HG03196 (cell line): ENCODE data around the gene KCNJ1.
A peak's percentile ranks its signal among the peaks of the same experiment; 100 is the strongest.

Source experiments
- ATAC-seq: cut with Tn5 transposase; IDR thresholded peaks from one replicate; pipeline ENCODE4 v1.9.1; 2021; ENCODE audit not compliant: unreplicated experiment

The KCNJ1 gene

DNA sequence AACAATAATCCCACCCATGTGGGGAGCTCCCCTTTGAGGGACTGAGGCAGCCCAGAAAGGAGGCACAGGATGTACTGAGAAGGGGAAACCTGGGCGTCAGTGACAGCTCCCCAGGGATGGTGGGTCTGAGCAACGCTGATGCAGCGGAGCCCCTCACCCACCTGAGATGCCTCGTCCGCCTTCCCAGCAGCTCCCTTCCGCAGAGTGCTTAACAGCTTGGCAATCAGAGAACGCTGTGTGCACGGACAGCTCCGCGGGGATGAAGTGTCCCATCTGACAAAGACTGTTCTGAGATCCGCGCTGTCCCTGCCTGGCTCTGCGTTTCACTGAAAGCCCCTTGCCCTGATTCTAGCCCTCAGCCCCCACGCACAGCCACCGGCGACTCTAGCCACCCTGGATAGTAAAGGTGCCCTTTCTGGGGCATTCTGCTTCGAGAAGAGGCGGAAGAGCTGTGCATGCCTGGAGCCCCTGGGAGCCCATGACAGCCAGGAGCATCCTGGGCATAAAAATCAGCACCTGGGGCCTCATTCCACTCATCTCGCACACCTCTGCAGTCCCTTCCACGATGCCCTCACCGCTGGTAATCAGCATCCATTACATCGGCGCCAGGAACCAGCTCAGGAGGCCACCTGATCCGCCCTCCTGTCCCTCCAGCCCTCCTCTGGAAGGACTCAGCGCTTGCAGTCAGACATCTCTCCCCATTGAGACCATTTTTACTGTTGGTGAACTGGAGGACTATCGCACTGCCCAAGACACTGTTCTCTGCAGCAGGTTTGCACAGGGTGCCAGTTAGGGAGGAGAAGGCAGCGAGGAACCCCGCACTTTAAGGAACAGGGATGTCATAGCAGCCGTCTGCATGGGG is 34.8 kb upstream of the KCNJ1 start:
- no peak for ATAC-seq

DNA sequence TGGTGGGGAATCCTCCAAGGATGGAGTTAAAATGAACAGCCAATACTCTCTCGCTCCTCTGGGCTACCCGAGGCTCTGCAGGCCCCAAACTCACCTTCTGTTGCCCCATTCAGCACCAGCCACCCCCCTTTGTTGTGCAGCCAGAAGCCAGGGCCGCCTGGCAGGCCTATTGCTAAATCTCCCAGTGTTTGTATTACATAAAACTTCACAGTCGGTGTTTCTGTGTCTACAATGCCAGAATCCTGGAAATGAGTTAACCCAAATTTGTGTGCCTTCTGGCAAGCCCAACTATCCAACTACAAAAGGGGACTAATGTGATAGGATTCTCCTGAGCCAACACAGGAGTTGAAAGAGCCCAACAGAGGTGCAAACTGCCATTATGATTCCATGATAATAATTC is 33.4 kb upstream of the KCNJ1 start:
- ATAC-seq = no peak

DNA sequence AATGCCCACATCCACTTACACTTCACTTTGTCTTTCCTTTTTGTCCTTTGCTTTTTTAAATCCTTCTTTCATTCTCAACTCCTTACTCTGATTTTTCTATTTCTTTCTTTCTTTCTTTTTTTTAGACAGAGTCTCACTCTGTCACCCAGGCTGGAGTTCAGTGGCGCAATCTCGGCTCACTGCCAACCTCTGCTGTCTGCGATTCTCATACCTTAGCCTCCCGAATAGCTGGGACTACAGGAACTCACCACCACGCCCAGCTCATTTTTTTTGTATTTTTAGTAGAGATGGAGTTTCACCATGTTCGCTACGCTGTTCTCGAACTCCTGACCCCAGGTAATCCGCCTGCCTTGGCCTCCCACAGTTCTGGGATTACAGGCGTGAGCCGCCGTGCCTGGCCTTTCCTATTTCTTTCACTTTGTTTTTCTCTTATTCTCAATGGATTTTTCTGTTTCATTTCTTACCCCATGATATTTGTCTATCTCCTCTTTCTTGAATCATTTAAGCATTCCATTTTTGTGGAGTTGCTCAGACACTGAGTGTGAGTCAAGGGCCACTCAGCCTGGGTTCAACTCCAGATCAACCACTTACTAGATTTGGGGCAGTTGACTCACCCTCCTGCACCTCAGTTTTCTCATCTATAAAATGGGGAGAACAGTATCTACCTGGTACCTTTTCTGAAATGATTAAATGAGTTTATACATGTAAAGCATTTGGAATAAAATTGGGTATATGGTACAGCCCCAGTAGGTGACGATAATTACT is 31.7 kb upstream of the KCNJ1 start:
- no peak for ATAC-seq

DNA sequence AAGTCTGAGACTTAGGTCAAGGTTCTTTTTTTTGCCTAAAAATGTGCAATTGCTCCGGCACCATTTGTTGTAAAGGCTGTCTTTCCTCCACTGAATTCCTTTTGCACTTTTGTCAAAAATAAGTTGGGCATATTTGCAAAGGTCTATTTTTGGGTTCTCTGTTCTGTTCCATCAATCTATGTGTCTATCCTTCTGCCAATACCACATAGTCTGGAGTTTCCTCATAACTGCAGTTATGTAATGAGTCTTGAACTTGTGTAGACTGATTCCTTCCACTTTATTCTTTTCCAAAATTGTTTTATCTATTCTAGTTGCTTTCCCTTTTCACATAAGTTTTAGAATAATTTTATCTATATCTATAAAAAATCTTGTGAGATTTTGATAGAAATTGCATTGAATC is 30.7 kb upstream of the KCNJ1 start:
- ATAC-seq = no peak

DNA sequence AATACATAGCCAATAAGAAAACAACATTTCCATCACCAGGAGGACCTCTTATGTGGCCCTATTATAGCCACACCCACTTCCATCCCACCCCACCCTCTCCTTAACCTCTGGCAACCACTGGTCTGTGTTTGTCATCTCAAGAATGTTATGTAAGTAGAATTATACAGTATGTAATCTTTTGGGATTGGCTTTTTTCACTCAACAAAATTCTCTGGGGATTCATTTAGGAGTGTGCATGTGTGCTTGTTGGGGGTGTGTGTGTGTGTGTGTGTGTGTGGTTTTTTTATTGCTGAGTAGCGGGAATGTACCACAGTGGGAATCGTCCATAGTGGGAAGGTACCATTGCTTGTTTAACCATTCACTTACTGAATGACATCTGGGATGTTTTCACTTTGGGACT is 29.3 kb upstream of the KCNJ1 start:
- no peak for ATAC-seq

DNA sequence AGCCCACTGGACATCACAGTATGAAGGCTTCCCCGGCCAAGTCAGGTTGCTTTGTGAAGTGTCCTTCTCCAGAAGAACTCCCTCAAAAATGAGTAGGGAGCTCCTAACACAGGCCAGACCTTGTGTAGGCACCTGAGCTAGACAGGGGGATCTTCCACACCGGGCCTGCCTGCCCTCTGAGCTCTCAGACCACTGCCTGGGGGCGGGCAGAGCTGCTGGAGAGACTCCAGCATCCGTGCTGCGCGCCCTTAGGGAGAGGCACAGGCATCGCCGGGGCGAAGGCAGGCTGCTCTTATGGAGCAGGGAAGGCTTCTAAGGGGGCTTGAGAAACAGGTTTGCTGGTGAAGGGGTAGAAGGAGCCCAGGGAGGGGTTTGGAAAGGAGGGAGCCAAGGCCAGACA is 28.4 kb upstream of the KCNJ1 start:
- no peak for ATAC-seq

DNA sequence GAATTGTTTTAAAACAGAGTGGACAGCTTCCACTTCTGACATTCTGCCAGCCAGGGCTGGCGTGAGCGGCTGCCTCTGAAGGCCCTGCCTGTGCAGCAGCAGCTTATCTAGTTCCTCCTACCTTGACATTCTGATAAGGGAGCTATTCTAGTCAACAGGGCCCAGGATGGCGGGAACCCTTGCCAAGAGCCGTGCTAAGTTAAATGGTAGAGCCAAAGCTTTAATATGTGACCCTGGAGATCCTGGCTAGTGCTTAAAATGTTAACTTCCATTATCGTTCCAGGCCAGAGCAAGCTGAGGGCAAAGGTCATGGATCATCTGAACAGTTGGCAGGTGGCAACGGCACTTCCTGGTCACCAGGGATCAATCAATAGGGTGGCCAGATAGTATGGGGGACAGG is 27.6 kb upstream of the KCNJ1 start:
- ATAC-seq = no peak

DNA sequence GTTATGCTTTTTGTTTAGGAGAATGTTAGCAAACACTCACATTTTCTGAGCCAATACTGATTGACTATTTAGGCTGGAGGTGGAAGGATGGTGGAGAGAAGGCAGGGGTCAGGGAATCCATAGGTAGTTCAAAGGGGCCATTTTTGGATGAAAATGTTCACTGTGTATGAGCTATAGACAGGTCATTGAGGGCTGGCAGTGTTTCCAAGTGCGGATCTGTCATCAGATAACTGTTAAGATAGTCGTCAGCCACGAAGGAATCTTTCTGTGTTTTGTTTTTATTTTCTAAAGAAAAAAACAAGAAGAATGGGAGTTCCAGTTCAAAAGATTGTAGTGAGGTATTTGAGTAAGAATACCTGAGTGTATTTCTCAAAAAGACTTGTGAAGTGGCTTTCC is 27.2 kb upstream of the KCNJ1 start:
- no peak for ATAC-seq

DNA sequence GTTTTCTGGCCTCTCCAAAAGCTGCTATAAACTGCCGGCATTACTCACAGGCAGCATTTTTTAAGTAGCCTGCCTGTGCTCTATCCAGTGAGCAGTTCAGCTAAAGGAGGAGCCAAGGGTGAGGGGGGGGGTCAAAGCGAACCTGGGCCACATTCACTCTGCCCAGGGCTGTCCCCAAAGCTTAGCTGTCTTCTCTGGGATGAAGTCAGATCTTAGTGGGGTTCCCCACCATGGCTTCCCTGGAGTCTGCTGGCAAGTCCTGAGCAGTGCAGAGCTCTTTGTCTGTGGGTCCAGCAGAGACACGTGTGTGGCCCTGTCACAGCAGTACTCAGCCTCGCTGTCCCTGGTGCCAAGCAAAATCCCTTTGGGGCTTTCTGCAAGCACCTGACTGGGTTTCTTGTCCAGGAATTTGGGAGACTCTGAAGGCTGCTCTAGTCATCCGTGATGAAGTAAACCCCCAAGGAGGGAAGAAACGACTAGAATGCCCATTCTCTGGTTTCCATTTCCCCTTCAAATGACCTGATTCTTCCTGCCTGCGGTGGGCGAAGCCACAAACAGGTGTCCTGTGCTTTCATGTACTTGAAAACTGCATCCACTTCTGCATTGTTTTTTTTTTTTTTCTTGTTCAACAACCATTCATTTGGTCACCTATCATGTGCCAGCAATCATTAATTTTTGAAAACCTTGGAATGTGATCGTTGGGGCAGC is 26.6 kb upstream of the KCNJ1 start:
- ATAC-seq = peak; percentile 63

DNA sequence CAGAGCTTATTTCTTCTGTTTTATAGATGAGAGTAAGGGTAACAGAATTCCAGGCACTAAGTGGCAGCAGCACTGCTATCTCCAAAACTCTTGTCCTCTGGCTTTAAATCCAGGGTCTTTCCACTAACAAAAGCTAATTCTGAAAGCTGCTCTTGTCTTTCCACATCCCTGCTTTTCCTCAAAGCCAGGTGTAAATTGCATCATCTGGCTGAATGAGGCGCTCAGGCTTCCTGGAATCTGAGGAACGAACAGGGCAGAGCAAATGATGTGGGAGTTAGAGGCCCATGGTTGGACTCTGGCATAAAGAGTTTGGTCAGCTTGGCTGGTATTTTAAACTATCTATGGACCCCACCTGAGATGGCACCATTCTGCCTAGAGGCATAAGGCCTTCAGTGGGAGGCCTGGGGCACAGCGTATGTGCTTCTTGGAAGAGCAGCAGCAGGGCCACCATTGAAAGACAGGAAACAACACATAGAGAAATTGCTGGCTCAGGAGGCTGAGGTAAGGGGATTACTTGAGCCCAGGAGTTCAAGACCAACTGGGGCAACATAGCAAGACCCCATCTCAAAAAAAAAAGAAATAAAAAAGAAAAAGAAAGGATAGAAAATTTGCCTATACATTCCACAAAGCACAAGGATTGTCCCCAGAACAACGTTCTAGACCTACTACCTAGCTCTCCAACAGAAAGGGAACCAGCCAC is 25.9 kb upstream of the KCNJ1 start:
- ATAC-seq = no peak

DNA sequence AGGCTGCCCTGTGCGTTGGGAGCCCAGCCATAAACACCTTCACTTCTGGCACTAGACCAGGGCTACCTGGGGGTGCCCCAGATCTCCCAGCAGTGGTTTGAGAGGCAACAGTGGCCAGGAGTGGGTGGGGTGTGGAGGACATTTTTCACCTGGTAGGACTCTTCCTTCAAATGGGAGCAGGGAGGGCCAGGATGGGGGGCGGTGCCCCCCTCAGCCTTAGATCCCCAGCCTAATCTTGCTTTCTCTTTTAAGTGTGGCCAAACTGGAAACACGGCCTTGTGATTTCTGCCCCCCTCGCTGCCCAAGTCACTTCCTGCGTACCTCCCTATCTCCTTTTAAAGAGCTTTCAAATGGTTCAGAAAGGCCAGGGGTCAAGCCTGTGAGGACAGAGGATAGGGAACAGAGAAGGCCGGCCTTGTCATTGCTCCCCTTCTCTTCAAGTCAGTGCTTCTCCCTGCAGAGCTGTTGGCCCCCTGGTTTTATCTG is 24.9 kb upstream of the KCNJ1 start:
- no peak for ATAC-seq

DNA sequence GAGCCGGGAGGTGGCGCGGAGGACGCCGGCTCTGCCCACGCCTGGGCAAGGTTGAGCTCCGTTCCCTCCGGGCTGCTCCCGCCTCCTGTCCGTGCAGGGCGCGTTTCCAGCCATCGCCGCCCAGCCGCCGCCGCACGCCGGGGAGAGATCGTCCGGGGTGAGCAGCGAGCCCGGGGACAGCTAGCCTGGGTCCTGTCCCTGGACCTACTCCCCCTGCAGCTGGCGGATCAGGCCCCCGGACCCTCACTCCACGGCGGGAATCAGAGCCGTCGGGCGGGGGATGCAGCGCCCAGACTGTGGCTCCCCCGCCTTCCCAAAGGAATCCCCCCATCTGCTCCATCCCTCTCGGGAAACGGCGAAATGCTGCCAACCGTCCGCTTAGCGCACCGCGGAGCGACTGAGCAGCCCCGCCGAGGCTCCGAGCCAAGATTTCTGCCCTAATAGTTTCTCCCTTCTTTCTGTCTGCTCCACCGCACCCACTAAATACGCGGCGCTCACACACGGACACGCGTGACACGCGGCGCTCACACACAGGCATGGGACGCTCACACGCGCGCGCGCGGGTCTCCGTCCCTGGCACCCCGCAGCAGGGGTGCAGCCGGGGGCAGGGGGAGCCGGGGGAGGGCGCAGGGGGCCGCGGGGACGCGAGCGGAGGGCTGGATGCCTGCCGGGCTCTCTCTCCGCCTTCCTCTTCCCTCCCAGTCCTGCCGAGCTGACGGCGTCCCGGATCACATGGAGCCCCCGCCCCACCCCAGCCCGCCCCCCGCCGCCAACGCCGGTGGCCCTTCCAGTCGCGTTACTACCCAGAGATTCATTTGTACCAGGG is 23.7 kb upstream of the KCNJ1 start, which contains the start of gene KCNJ5:
Gene KCNJ5, plus strand, starts transcription at position 814 of the 826 bp plus-strand sequence. CDS start 19,918 bp downstream, outside the sequence.
- ATAC-seq = no peak

DNA sequence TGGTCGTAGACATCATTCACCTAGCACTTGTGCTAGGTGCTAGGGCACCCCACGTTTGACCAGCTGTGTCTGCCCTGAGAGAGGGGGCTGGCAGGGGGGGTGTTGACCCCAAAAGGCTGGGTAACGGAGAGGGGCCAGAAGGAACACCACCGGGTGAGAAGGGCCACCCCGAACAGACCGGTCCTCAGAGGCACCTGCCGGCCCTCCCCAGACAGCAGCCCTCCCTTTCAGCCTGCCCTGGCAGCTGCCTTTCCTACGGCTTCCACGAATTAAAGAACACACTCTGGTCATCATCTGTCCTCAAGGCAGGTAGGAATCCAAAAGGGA is 23.1 kb upstream of the KCNJ1 start:
- no peak for ATAC-seq

DNA sequence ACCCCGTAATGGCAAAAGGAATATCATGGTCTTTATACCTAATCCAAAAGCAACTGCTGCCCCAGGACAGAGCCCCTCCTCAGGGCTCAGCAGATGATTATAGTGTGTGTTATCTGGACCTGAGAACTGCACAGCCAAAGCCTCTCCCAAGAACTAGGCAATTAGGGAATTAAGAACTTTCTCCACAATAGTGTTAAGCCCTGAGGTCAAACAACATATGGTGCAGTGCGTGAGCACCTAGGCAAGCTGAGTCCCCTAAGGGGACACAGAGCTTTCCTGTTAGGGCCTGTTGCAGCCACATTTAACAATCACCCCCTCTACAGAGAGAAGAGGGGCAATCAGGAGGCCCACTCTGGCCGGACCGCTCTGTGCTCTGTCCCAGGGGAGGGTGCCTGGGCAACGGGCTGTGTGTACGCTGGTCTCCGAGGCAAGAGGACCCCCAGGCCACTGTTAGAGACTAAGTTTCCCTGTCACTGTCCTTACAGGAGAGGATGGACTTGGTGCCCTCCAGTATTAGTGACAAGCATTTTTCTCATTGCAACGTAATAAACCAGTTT is 22.6 kb upstream of the KCNJ1 start:
- ATAC-seq = no peak

DNA sequence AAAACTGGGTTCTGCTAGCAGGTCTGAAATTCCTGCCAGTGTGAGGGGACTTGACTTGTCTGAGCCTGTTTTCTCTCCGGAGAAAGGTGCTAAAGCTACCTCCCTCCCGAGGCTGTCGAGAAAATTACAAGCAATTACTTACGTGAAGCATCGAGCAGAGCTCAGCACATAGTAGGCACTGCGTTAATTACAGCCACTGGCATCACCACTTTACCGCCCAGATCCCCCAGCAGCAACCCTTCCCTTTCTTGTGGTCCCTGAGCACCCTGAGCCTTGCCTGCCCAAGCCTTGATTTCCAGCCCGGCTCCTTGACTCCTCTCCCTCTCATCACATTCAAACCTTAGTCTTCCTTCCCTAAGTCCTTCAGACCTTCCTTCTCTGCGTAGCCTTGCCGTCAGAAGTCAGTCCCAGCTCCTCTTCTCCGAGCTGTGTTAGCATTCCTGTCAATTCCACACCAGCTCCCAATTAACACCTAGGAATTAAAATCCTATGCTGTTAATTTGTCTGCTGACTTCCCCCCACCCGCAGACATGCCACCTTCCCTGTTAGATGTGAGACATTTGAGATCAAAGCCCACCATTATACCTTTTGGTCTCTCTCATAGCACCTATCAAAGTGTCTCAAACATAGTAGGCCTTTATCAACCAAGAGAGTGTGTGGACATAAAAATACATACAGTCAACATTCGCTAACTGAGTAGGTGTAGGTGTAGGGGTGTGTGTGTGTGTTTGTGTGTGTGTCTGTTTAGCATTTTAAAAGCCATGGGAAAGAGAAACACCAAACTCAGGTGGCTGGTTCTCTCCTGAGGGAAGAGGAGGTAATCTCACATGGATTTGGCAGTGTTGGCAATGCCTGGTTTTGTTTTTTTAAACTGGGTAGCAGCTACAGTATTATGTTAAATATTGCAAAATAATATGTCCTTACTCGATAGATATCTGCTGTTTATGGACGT is 21.2 kb upstream of the KCNJ1 start:
- no peak for ATAC-seq

DNA sequence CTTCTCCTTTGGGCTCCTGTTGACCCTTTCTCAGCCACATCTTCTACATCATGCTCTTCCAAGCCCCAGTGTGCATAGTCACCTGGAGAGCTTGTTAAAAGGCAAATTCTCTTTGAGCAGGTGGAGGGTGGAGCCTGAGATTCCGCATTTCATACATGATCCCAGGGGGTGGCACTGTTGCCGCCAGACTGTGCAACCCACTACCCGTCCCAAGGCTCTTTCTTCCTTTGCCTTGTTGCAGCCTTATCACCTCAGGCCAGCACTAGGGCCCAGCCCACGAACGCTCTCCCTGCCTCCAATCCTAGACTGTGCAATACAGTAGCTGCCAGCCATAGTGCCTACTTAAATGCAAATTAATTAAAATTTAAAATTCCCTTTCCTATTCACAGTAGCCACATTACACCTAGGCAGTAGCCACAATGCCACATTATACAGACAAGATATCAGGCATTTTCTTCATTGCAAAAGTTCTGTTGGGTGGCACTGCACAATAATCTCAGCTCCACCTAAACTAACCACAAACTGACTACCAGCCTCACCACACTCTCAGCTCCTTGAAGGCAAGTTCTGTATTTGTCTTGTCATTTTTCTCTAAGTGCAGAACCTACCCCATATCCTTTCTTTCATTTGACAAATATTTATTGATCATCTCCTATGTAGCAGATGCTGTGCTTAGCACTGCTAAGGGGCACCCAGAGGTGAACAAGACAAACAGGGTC is 19.5 kb upstream of the KCNJ1 start:
- ATAC-seq = no peak

DNA sequence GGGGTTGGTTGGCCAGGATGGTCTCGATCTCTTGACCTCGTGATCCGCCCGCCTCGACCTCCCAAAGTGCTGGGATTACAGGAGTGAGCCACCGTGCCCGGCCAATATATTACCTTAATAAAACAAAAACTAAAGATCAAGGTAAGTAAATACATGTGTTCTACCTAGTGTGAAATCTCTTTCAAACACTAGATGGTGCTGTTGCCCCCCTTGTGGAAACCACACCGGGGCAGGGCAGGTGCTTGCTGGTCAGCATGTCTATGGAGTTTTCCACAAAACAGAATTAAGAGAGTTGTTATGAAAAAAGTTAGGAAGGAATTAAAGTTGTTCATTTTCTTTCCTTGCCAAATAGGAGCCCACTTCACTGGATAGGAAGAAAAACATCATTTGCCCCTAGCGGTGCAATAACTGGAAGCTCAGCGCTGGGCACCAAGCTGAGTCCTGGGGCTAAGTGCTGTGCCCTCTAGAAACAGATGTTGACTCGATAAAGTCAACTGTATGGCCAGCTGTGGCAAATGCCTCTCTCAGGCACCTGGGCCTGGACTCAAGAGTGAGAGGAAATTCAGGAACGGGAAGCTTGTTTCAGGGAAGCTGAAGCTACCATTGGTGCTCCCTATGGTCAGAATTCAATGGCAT is 17.7 kb upstream of the KCNJ1 start:
- ATAC-seq = peak; percentile 90

DNA sequence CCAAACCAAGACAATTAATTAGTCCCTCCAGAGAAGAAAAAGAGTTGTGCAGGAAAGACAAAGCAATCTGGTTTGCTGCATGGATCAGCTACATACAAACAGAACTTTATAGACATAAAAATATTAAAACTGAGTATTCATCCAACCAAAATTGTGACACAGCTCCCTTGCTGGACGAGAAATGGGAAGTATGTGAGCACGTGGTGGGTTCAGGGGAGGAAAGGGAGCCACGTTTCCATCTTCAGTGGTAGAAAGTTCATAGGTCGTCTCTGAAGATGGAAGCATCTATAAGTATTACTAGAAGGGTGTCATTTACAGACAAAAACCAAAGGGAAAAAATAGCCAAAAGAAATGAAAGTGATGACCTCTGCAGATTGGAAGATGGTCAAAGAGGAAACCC is 17.0 kb upstream of the KCNJ1 start:
- ATAC-seq = no peak
